Measurements from ENCODE around the gene PHIP. TPM values are rescaled to one million over a fixed set of nuclear protein-coding genes. Genes with fewer than 3 reads are reported as not detected.
"Not testable (repeated sequence)": the region's sequence is repeated elsewhere in the genome, so short reads cannot be mapped to it uniquely, and the experiment has no call there.

PHIP gene
- total RNA-seq, 1 donor from 2014 or later: 44.6 TPM

DNA sequence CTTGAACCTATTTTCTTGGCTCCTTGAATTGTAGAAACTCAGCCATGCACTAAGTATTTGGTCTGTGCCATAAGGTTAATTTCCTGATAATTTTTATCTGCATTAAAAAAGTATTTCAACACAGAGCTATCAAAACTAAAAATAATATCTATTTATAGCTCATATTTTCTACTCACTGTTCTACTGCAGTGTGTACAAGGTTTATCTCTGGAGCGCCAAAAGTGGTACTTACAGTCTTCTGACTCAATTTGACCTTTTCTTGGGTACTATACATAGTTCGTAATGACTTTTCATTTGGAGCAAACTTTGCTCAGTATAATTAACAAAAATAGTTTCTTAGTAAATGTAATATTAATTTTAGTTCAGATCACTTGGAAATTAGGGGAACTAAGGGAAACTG is 141.5 kb downstream of the PHIP start:
- no peak for DNase-seq (ENCODE audit: extremely low spot score, unreplicated experiment)
- Mint-ChIP-seq H3K27ac (no peak overlapping the region), H3K9me3 (no peaks in the 10 kb centered on the region), H3K27me3 (no peaks in the 10 kb centered on the region), H3K36me3 (peaks cover 22% of the 10 kb centered on the region), H3K4me3 (no peak overlapping the region), H3K4me1 (ENCODE audit: unreplicated experiment) (no peaks in the 10 kb centered on the region)
- no peak for TF ChIP-seq CTCF (conservative IDR thresholded peaks at IDR 0.05)

- H3K36me3 Mint-ChIP-seq: peaks cover 14% of the 10 kb centered on the region
- no peaks in the 10 kb centered on the region for H3K27me3 Mint-ChIP-seq
- DNase-seq (ENCODE audit: extremely low spot score, unreplicated experiment): no peak
- no peaks in the 10 kb centered on the region for H3K4me1 Mint-ChIP-seq (ENCODE audit: unreplicated experiment)
- H3K27ac Mint-ChIP-seq: no peak overlapping the region
- H3K9me3 Mint-ChIP-seq: no peaks in the 10 kb centered on the region
- TF ChIP-seq CTCF (conservative IDR thresholded peaks at IDR 0.05): no peak
- no peak overlapping the region for H3K4me3 Mint-ChIP-seq
Observed at GRCh38 chr6:78935553-78935952, 142.5 kb downstream of the PHIP start.

- H3K9me3 Mint-ChIP-seq: peaks cover 8% of the 10 kb centered on the region
- H3K4me1 Mint-ChIP-seq (ENCODE audit: unreplicated experiment): no peaks in the 10 kb centered on the region
- no peak for TF ChIP-seq CTCF (conservative IDR thresholded peaks at IDR 0.05)
- H3K27me3 Mint-ChIP-seq: no peaks in the 10 kb centered on the region
- no peak for DNase-seq (ENCODE audit: extremely low spot score, unreplicated experiment)
- H3K4me3 Mint-ChIP-seq: no peak overlapping the region
- no peak overlapping the region for H3K27ac Mint-ChIP-seq
- no peaks in the 10 kb centered on the region for H3K36me3 Mint-ChIP-seq
Observed at GRCh38 chr6:78925317-78925716, 152.7 kb downstream of the PHIP start.

GRCh38 chr6:78921168-78921567 is 156.9 kb downstream of the PHIP start:
- H3K4me1 Mint-ChIP-seq (ENCODE audit: unreplicated experiment); H3K4me3 Mint-ChIP-seq; H3K27ac Mint-ChIP-seq; H3K36me3 Mint-ChIP-seq; DNase-seq (ENCODE audit: extremely low spot score, unreplicated experiment); H3K27me3 Mint-ChIP-seq: not testable (repeated sequence)
- H3K9me3 Mint-ChIP-seq: peaks cover 18% of the 10 kb centered on the region

GRCh38 chr6:78917788-78918187 is 160.3 kb downstream of the PHIP start:
- H3K4me1 Mint-ChIP-seq (ENCODE audit: unreplicated experiment): no peaks in the 10 kb centered on the region
- no peak for DNase-seq (ENCODE audit: extremely low spot score, unreplicated experiment)
- peaks cover 25% of the 10 kb centered on the region for H3K9me3 Mint-ChIP-seq
- H3K27me3 Mint-ChIP-seq: no peaks in the 10 kb centered on the region
- no peak for TF ChIP-seq CTCF (conservative IDR thresholded peaks at IDR 0.05)
- H3K36me3 Mint-ChIP-seq: peaks cover 4% of the 10 kb centered on the region
- H3K27ac Mint-ChIP-seq: no peak overlapping the region
- no peak overlapping the region for H3K4me3 Mint-ChIP-seq

GRCh38 chr6:78916411-78916810 is 161.6 kb downstream of the PHIP start:
- peaks cover 25% of the 10 kb centered on the region for H3K9me3 Mint-ChIP-seq
- no peak overlapping the region for H3K27ac Mint-ChIP-seq
- peaks cover 2% of the 10 kb centered on the region for H3K4me1 Mint-ChIP-seq (ENCODE audit: unreplicated experiment)
- no peak for TF ChIP-seq CTCF (conservative IDR thresholded peaks at IDR 0.05)
- H3K4me3 Mint-ChIP-seq: no peak overlapping the region
- DNase-seq (ENCODE audit: extremely low spot score, unreplicated experiment): no peak
- peaks cover under 1% of the 10 kb centered on the region for H3K27me3 Mint-ChIP-seq
- peaks cover 4% of the 10 kb centered on the region for H3K36me3 Mint-ChIP-seq
